ENCODE data around the gene DTNB.

The DTNB gene

GRCh38 chr2:25376750-25377621 is 296.4 kb downstream of the DTNB start:
- H3K9ac ChIP-seq (ENCODE audit: low read depth, low read length) = no peak overlapping the region; the same call in 1 of the 2 replicates
- H3K4me3 ChIP-seq (ENCODE audit: low read depth, low read length) = peak overlapping the region; percentile 43; the same call in 1 of the 2 replicates
- no peaks in the 10 kb centered on the region for H3K9me3 ChIP-seq (ENCODE audit: control insufficient read depth, insufficient read depth, low read length)
- peaks cover 13% of the 10 kb centered on the region for H3K4me1 ChIP-seq (ENCODE audit: control insufficient read depth, insufficient read depth, low read length)
- H3K27me3 ChIP-seq (ENCODE audit: control insufficient read depth, insufficient read depth, low read length) = peaks cover 9% of the 10 kb centered on the region; the same call in 1 of the 2 replicates
- H3K27ac ChIP-seq (ENCODE audit: low read depth, low read length) = peak overlapping the region; percentile 71
- H3K36me3 ChIP-seq (ENCODE audit: control insufficient read depth, insufficient read depth, low read length) = no peaks in the 10 kb centered on the region

- Histone ChIP-seq H3K27ac (ENCODE audit: low read depth, low read length) (no peak overlapping the region), H3K4me1 (ENCODE audit: control insufficient read depth, insufficient read depth, low read length) (peaks cover 13% of the 10 kb centered on the region), H3K36me3 (ENCODE audit: control insufficient read depth, insufficient read depth, low read length) (no peaks in the 10 kb centered on the region), H3K9me3 (ENCODE audit: control insufficient read depth, insufficient read depth, low read length) (no peaks in the 10 kb centered on the region), H3K4me3 (ENCODE audit: low read depth, low read length) (0 out of 2 replicates have a peak overlapping the region, but pooled peaks have one; percentile 34), H3K9ac (ENCODE audit: low read depth, low read length) (no peak overlapping the region), H3K27me3 (ENCODE audit: control insufficient read depth, insufficient read depth, low read length) (peaks cover 9% of the 10 kb centered on the region; the same call in 1 of the 2 replicates)
Observed at GRCh38 chr2:25375989-25376545, 297.3 kb downstream of the DTNB start.

- Histone ChIP-seq H3K27ac (ENCODE audit: low read depth, low read length) (no peak overlapping the region), H3K4me3 (ENCODE audit: low read depth, low read length) (no peak overlapping the region), H3K9me3 (ENCODE audit: control insufficient read depth, insufficient read depth, low read length) (no peaks in the 10 kb centered on the region), H3K9ac (ENCODE audit: low read depth, low read length) (no peak overlapping the region), H3K27me3 (ENCODE audit: control insufficient read depth, insufficient read depth, low read length) (peaks cover 9% of the 10 kb centered on the region; the same call in 1 of the 2 replicates), H3K4me1 (ENCODE audit: control insufficient read depth, insufficient read depth, low read length) (peaks cover 13% of the 10 kb centered on the region), H3K36me3 (ENCODE audit: control insufficient read depth, insufficient read depth, low read length) (no peaks in the 10 kb centered on the region)
Observed at GRCh38 chr2:25375371-25375988, 297.9 kb downstream of the DTNB start.

DNA sequence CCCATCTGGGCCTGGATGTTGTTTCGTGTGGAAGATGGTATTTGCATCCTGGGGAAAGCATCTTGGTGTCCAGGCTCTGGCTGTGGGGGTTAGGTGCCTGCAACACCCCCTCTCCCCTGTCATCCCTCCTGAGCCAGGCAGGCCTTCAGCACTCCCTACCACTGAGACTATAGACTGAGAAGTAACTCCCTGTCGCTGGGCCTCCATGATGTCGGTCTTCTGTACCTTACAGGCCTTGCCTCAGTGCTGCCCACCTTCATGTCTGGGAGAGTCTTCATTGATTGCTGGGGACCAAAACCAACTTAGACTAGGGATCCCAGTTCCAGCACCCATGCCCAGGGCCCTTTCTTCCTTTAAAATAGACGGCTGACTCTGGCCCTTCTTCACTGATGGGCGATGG is 298.6 kb downstream of the DTNB start:
- Histone ChIP-seq H3K36me3 (ENCODE audit: control insufficient read depth, insufficient read depth, low read length) (no peaks in the 10 kb centered on the region), H3K27ac (ENCODE audit: low read depth, low read length) (no peak overlapping the region), H3K27me3 (ENCODE audit: control insufficient read depth, insufficient read depth, low read length) (peaks cover 9% of the 10 kb centered on the region; the same call in 1 of the 2 replicates), H3K9me3 (ENCODE audit: control insufficient read depth, insufficient read depth, low read length) (no peaks in the 10 kb centered on the region), H3K4me3 (ENCODE audit: low read depth, low read length) (no peak overlapping the region), H3K4me1 (ENCODE audit: control insufficient read depth, insufficient read depth, low read length) (peaks cover 13% of the 10 kb centered on the region), H3K9ac (ENCODE audit: low read depth, low read length) (no peak overlapping the region)

DNA sequence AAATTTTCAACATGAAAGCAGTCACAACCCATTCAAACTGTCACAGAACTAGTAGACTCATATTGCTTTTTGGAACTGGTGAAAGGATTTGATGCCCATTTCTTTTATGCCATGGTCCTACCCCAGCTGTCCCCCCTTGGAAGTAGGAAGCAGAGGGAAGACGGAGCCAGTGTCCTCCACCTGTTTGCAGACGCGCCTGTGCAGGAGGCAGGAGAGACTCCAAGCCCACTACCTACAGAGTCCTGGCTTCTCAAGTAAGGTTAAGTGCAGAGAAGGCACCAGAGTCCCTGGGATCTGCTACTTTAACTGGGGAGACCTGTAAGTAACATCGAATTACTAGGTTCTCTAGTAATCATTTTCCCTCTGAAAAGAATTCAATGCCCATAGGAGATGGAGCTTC is 299.0 kb downstream of the DTNB start:
- Histone ChIP-seq H3K4me3 (ENCODE audit: low read depth, low read length) (no peak overlapping the region), H3K4me1 (ENCODE audit: control insufficient read depth, insufficient read depth, low read length) (peaks cover 13% of the 10 kb centered on the region), H3K9me3 (ENCODE audit: control insufficient read depth, insufficient read depth, low read length) (no peaks in the 10 kb centered on the region), H3K9ac (ENCODE audit: low read depth, low read length) (no peak overlapping the region), H3K27me3 (ENCODE audit: control insufficient read depth, insufficient read depth, low read length) (peaks cover 9% of the 10 kb centered on the region; the same call in 1 of the 2 replicates), H3K27ac (ENCODE audit: low read depth, low read length) (no peak overlapping the region), H3K36me3 (ENCODE audit: control insufficient read depth, insufficient read depth, low read length) (no peaks in the 10 kb centered on the region)

- H3K4me1 ChIP-seq (ENCODE audit: control insufficient read depth, insufficient read depth, low read length) = peaks cover 13% of the 10 kb centered on the region
- no peaks in the 10 kb centered on the region for H3K9me3 ChIP-seq (ENCODE audit: control insufficient read depth, insufficient read depth, low read length)
- H3K36me3 ChIP-seq (ENCODE audit: control insufficient read depth, insufficient read depth, low read length) = no peaks in the 10 kb centered on the region
- no peak overlapping the region for H3K27ac ChIP-seq (ENCODE audit: low read depth, low read length)
- H3K9ac ChIP-seq (ENCODE audit: low read depth, low read length) = no peak overlapping the region
- peaks cover 9% of the 10 kb centered on the region; the same call in 1 of the 2 replicates for H3K27me3 ChIP-seq (ENCODE audit: control insufficient read depth, insufficient read depth, low read length)
- H3K4me3 ChIP-seq (ENCODE audit: low read depth, low read length) = no peak overlapping the region
Observed at GRCh38 chr2:25373269-25373981, 300.0 kb downstream of the DTNB start.

GRCh38 chr2:25372405-25373268 is 300.7 kb downstream of the DTNB start:
- no peak overlapping the region for H3K27ac ChIP-seq (ENCODE audit: low read depth, low read length)

DNA sequence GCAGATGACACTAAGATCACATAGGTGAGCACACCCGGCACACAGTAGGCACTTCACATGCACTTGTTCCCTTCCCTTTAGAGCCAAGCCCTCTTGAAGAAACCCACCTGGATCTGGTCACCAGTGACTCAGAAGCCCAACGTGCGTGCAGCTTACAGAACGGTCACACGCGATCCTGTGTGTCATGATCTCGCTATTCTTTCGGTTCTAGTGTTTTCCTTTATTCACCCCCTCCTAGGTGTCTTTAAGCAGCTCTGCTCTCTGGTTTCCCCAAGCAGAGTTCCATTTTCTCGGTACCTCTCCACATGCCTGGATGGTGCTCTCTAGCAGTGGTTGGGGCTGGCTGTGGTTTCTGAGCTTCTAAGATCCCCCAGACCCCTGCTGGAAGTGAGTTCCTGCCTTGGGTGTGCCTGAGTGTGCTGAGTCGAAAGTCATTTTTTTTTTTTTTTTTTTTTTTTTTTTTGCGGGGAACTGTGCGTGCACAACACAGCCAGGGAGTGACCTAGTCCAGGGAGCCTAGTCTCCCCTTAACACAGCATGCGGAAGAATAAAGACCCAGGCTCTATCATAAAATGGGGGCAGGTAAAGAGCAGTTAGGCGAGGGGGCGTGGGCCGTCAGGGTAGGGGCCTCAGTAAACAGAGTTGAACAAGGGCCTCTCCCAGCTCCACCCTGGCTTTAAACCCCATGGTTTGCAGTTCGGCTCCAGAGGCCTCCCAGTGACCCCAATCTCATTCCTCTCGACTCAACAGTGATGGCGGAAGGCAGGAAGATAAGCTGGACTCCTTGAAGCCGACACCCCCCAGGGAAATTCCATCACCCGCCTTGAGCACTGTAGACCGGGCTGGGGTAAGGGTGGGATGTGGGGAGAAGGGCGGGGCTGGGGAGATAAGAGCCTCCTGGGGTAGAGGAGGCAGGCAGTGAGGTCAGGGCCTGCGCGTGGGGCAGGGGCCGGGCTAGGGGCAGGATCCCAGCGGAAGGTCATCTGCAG is 301.8 kb downstream of the DTNB start:
- Histone ChIP-seq H3K27ac (ENCODE audit: low read depth, low read length) (no peak overlapping the region), H3K4me3 (ENCODE audit: low read depth, low read length) (no peak overlapping the region), H3K4me1 (ENCODE audit: control insufficient read depth, insufficient read depth, low read length) (peaks cover 3% of the 10 kb centered on the region; the same call in 1 of the 2 replicates), H3K9ac (ENCODE audit: low read depth, low read length) (no peak overlapping the region), H3K9me3 (ENCODE audit: control insufficient read depth, insufficient read depth, low read length) (no peaks in the 10 kb centered on the region), H3K36me3 (ENCODE audit: control insufficient read depth, insufficient read depth, low read length) (no peaks in the 10 kb centered on the region), H3K27me3 (ENCODE audit: control insufficient read depth, insufficient read depth, low read length) (peaks cover 9% of the 10 kb centered on the region; the same call in 1 of the 2 replicates)

More at GRCh38 chr2:25372405-25373268, 300.7 kb downstream of the DTNB start:
- Histone ChIP-seq H3K9me3 (ENCODE audit: control insufficient read depth, insufficient read depth, low read length) (no peaks in the 10 kb centered on the region), H3K4me3 (ENCODE audit: low read depth, low read length) (no peak overlapping the region), H3K27me3 (ENCODE audit: control insufficient read depth, insufficient read depth, low read length) (peaks cover 9% of the 10 kb centered on the region; the same call in 1 of the 2 replicates), H3K9ac (ENCODE audit: low read depth, low read length) (no peak overlapping the region), H3K4me1 (ENCODE audit: control insufficient read depth, insufficient read depth, low read length) (peaks cover 11% of the 10 kb centered on the region), H3K36me3 (ENCODE audit: control insufficient read depth, insufficient read depth, low read length) (no peaks in the 10 kb centered on the region)

DNA sequence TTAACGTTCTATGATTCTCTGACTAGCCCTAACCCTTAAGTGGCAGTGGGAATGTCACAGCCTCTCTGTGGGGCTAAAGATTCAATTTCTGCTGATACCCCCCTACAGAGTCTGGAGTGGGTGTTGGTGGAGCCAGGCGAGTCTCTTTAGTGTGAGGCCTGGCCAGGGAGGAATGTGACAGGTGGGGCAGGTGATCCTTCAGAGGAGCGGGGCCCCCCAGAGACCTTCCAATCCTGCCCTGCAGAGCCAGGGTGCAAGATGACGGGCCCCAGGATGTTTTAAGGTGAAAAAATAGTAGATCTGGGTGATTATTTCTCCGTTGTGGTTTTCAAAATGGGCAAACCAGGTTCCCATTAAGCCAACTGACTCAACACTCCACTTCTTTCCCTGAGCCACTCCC is 303.5 kb downstream of the DTNB start:
- Histone ChIP-seq H3K4me3 (ENCODE audit: low read depth, low read length) (no peak overlapping the region), H3K27me3 (ENCODE audit: control insufficient read depth, insufficient read depth, low read length) (no peaks in the 10 kb centered on the region), H3K4me1 (ENCODE audit: control insufficient read depth, insufficient read depth, low read length) (no peaks in the 10 kb centered on the region), H3K27ac (ENCODE audit: low read depth, low read length) (no peak overlapping the region), H3K9me3 (ENCODE audit: control insufficient read depth, insufficient read depth, low read length) (no peaks in the 10 kb centered on the region), H3K36me3 (ENCODE audit: control insufficient read depth, insufficient read depth, low read length) (no peaks in the 10 kb centered on the region), H3K9ac (ENCODE audit: low read depth, low read length) (no peak overlapping the region)

All from HUES48 (cell line).